GM19025 (cell line): ENCODE measurements around the gene GHRH.

ENCODE experiments used
- ATAC-seq: cut with Tn5 transposase; IDR thresholded peaks from one replicate; pipeline ENCODE4 v1.9.1; 2021; ENCODE audit warnings: mild to moderate bottlenecking, low read depth, moderate library complexity; ENCODE audit not compliant: unreplicated experiment

Gene GHRH

DNA sequence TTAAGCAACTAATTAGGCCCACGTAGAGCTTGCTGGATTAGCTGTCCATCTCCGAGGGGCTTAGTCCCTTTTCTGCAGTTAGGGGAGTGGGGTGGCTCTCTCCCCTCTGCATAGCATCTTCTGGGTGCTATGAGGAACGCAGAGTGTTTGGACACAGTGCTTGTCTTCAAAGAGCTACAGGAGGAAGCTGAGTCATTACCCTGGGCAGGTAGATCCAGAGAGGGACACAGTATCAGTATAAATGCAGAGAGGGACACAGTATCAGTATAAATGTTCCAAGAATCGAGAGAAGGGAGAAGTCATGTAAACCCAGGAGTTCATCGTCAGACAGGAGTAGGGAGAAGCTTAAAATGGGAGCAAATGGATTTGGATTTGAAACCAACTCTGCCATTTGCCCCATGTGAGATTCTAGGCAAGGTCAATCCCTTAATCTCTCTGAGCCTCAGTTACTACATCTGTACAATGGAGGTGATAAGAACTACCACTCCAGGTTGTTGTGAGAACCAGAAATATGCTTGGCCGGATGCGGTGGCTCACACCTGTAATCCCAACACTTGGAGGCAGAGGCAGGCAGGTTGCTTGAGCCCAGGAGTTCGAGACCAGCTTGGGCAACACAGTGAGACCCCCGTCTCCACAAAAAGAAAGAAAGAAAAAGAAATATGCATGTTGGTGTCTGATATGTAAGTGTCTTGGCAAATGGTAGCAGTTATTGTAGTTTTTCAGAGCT lies 5.5 kb upstream of the GHRH start:
- ATAC-seq: no peak

DNA sequence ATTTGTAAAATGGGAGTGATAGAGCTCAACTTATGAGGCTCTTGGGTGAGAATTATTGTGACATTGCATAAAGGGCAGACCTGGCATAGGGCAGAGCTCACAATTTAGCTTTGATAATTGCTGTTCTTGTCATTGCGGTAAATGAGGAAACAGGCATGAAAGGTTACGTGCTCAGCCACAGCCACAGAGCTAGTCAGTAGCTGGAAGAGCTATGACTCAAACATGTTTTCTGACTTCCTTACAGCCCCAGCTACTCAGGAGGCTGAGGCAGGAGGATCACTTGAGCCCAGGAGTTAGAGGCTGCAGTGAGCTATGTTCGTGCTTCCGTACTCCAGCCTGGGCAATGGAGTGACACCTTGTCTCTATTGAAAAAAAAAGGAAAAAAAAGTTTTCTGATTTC lies 3.5 kb upstream of the GHRH start:
- ATAC-seq: no peak

DNA sequence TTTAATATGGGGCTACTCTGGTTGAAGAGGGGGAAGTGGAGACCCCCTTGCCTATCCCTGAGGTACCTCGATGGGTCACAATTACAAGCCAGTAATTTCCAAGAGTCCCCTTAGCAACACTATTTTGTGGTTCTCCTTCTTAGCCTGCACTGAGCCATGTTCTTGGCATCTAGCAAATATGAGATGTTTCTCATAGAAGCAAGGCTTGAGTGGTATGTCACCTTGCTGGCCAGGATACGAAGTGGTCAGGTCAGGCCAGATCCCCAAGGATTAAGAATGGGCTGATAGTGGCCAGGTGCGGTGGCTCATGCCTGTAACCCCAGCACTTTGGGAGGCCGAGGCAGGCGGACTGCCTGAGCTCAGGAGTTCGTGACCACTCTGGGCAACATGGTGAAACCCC lies 2.1 kb upstream of the GHRH start:
- ATAC-seq: no peak

DNA sequence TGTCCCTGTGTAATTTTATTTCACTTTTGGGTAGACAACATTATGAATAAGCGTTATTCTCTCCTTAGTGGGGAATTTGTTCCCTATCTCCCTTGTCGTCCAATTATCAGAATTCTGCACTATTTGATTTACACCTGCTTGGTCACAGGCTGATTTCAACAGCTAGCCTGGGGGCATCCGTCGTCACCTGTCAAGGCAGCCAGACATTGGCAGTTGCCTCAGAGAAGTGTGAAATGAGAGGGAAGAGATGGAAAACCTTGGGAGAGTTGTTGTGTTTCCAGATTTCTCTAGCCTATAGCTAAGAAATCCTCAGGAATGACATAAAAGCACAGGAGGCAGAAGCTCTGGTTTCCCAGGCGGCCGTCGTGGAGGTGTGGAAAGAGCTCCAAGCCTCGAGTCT lies 891 bp upstream of the GHRH start:
- ATAC-seq: no peak

DNA sequence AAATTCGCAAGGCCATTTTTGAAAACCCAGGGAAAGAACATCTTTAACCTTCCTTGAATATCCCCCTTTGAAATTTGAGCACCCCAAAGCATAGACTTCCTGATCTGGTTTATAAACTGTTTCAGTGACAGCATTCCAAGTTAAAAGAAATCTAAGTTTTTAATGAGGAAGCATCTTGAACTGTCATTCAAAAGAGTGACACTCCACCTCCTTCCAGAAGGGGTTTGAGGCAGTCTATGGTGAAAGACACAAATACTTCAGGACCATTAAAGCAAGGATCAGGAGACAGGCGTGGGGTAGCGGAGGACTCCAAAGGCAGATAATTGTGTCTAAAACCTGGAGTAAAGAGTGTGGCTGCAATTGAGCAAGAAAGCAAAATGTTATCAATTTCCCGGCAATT lies 691 bp downstream of the GHRH start:
- ATAC-seq: no peak

DNA sequence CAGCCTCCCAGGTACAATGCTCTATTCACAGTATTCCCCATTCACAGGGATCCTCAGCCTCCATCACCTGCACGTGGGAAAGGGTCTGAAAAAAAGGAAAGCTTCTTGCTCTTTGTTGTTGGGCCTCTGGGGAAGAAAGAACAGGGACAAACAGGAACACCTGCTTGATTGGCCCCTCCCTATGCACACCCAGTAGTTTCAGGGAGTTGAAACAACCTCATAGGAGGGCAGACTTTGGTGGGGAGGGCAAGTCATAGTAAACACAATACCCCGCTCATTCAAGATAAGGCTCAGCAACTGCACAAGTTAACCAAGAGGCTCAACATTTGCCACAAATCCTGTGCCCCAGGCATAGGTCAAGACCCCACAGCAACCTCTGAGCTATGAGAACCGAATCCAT lies 1.7 kb downstream of the GHRH start:
- no peak for ATAC-seq

DNA sequence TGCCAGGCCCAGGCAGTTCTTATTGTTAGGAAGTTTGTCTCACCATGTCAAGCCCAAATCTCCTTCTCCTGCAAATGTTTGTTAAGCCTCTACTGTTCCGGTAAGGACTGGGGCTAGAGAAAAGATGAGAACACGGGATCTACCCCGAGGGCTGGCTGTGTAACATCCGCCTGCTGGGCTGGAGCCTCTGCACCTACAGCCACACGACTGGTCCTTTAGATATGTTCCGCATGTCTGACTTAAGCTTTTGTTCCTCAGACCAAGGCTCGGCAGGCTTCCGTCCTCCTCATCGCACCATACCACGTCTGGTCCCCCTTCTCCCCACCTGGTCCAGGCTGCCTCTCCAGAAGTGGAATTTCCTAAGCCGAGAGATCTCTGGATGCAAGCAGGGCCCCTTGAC lies 2.6 kb downstream of the GHRH start:
- ATAC-seq: no peak

DNA sequence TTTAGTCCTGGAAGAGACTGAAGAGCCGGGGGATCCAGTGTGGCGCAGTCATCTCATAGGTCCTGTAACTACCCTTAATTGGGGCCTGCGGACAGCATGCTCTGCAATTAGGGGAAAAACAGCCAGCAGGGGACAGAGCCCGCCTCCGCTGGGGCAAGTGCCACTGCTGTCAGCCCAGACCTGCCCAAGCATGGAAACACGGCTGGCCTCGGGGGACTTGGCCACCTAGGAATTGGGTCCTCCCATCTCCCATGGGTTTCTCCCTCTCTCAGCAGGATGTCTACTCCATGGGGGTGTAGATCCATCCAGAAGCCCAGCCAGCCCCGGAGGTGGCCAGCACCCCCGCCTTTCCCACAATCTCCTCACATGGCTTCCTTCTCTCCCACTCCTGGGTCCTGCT lies 3.6 kb downstream of the GHRH start:
- ATAC-seq: no peak

DNA sequence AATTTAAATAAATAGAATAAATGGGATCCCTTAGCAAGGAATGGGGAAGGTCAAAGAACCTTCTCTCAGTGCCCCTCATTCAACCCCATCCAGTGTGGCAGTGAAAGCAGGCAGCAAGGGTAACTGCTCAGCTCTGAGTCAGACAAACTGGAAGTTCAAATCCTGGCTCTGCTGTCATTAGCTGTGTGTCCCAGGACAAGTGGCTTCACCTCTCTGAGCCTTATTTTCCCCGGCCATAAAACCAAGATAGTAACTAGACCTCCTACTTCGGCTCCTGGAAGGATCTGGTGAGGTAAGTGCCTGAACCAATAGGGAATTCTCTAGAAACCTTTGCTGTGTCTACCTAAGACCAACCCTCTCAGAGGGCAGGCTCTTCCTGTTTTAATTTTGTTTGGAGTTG lies 4.1 kb downstream of the GHRH start:
- ATAC-seq: no peak

DNA sequence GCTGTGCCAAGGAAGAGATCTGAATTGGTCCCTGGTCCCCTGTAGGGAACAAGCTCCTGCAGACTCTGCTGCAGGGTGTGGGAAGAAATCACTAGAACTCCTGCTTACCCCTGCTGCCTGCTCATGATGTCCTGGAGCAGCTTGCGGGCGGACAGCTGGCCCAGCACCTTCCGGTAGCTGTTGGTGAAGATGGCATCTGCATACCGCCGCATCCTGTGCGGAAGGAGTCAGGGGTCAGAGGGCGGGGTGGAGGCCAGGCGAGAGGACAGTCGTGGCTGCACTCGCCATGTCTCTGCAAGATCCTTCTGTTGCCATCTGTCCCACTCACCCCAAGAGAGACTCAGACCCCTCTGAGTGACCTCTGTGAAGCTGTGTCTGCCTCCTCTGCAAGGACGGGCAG lies 5.3 kb downstream of the GHRH start:
- ATAC-seq: no peak

DNA sequence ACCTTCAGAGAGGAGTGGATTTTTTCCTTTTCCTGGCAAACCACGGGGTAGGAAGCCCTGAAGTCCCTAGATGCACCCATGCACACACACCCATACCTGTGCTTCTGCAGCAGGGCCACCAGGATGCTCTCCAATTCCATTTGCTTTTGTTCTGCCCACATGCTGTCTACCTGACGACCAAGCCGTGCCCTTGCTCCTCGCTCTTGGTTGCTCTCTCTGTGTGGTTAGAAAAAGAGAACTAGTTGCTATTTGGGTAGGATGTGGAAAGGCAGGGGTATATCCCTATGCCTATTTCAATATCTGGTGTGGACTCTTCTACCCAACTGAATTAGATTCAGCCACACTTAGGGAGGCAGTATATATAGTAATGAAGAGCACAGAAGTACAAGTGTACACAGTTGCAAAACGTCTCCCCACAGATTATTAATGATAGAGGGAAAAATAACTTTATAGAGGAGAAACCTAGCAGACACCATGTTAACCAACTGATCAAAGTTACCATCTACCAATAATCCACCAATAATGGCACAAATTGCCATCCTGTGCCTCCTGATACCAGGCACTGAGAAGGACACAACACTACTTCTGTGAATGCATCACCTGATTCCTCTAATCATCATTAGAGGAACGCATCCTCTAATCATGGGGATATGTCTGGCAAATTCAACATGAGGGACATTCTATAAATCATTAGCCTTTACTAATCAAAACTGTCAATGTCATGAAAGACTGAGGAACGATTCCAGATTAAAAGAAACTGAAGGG lies 7.3 kb downstream of the GHRH start:
- ATAC-seq: no peak

DNA sequence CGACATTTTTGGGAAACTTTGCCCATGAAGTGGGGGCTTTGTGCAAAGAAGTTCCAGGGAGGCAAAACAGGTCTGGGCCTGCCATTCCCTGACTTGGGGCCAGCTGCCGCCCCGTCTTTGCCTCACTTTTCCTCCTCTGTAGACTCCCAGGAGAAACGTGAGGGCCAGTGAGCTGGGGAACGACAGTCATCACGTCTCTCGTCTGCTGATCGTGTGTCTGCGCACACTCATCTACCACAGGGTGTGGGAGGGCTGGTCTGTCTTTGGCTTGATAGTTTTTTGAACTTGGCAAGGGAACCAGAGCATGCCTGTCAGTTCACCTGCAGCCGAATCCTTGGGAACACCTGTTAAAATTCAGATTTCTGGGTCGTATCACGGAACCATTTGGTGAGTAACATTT lies 8.5 kb downstream of the GHRH start:
- ATAC-seq: no peak

DNA sequence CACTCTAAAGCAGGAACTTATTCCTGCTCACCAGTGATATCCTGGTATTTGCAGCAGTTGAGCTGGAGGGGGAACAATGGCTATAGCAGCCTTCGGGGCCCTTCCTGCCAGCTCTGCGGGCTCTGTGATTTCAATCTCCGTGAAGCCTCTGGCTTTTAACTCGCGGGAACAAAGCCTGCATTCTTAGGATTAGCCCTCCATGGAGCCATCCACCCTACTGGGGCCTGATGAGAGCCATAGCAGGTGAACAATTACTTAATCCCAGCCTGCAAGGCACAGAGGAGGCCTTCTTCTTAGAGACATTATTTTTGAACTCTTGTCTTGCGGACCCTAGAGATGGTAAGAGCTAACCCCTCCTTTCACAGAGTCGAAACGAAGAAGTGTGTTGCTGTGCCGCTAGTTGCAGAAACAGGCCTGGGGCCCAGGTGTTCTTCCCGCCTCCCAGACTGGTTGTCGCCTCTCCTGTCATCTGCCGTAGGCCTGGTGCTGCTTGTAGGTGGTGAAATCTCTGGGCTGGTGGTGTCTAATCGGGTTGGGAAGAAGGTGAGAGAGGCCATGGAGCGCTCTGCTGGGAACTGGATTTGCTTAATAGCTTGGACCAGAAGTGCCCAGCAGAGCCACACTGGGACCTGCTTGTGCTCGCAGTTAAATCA lies 9.7 kb downstream of the GHRH start:
- no peak for ATAC-seq

DNA sequence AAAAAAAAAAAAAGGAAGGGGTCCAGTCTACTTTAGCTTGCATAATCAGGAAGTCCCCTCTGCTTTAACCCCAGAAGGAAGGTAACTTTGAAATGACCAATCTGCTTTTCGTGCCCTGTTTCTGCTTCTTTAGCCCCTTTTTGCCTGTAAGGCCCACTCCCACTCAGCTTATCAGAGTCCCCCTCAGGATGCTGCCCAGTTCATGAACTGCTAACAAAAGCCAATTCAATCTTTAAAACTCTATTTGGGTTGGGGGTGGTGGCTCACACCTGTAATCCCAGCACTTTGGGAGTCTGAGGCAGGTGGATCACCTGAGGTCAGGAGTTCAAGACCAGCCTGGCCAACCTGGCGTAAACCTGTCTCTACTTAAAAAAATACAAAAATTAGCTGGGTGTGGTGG lies 12.3 kb downstream of the GHRH start:
- ATAC-seq: no peak

DNA sequence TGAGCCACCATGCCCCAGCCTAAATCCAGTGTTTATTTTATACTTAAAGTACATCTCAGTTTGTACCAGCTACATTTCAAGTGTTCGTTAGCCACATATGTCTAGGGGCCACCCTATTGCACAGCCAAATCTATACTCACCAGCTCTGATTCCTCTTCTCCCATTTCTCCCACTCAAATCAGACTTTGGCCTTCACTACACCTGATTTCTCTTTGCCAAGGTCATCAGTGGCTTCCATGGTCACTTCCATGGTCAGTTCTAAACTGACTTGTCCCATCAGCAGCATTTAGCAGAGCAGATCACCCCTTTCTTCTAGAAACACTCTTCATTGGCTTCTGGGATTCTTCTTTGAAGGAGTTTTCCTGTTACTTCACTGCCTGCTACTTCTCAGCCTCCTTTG lies 14.1 kb downstream of the GHRH start:
- ATAC-seq: no peak

DNA sequence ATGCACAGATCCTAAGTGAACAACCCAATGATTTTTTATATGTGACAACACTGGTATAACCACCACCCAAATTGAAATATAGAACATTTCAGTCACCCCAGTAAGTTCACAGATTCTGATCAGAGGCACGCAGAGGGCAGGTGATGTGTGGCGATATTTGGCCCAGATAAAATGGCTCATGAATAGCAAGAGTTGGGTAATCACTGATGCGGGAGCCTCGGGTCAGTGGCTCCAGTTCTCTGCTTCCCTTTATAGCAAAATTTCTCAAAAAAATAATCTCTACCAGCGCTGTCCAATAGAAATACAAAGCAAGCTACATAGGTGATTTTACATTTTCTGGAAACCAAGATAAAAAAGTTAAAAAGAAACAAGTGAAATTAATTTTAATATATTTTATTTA lies 14.9 kb downstream of the GHRH start:
- ATAC-seq: no peak

DNA sequence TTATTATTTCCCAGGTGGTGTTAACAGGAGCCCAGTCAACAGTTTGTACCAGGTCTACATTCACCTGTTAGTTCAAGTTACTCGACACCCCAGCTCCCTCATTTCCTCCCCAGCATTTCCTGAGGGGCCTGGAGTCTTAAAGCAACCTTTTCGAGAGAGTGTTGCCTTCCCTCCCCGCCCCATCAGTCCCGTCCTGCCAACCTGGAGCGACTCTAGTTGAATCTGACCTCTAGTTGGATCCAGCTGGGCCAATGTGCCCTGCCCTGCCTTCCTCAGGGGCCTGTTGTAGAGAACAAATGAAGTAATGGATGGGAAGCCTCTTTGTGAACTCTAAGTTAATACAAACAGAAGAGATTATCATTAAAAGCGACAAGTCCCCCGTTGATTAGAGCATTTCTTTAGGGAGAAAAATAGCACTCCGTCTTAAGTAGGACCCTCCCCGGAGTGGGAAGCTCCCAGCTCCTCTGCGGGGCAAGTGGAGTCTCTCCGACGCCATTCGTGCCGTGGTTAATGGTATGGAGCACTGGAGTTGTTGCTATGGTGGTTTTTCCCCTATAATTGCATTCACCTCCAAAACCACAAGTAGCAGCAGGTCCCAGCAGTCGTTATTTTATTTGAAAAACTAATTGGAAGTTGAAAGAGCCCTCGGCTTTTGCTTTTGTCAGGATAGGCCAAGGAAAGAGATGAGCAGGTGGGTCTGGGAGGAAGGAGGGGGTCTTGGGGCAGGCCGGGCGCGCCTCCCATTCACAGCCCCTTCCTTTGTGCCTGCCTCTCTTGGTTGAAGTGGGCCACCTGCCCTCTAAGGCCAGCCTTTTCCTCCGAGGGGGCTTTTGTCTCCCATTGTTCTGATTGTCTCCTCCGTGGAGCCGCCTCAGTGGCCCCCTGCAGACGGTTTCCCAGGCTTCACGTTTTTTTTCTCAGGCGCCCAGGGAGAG lies 16.1 kb downstream of the GHRH start:
- no peak for ATAC-seq

DNA sequence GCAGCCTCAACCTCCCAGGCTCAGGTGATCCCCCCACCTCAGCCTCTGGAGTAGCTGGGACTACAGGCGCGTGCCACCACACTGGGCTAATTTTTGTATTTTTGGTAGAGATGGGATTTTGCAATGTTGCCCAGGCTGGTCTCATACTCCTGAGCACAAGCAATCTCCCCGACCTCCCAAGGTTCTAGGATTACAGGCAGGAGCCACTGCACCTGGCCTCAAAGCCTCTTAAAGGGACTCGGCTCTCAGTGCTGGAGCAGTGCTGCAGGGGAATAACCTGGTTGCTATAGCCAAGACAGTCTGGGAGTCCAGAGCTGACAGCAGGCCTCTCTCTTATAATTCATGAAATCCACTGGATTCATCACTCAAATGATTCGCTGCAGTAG lies 17.0 kb downstream of the GHRH start:
- ATAC-seq: no peak

DNA sequence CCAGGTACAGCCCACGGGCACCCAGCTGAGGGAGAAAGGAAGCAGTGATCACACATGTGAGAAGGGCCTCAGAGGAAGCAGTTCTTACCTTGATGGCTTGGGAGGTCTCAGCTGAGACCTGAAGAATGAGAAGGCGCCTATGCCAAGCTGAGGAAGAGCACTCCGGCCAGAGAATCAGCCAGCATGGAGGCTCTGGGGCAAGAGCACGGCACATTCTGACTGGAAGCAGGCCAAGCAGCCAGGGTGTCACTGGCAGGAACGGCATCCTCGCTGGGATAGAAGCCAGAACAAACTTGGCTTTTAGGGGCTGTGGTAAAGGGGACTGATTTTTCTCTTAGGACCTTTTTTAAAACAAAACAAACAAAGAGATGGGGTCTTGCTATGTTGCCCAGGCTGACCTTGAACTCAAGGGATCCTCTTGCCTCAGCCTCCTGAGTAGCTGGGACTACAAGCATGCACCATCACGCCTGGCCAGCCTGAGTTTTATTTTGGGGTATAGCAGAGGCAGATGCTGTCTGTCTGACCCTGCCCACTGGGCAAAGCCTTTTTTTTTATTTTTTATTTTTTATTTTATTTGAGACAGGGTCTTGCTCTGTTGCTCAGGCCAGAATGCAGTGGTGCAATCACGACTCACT lies 17.6 kb downstream of the GHRH start:
- ATAC-seq: no peak
